CD14-positive monocyte (primary cell): ENCODE data around the gene KIRREL3. TPM values are rescaled to one million over a fixed set of nuclear protein-coding genes. Genes with fewer than 3 reads are reported as not detected.

ENCODE experiments used
- DNase-seq, 3 donors: peaks; one replicate each; pipeline ENCODE4 v3.0.0-alpha.2; 2011 to 2022
- H2AFZ ChIP-seq: 2 replicates; pipeline ENCODE4 v1.6.0; 2012; ENCODE audit warnings: mild to moderate bottlenecking, low read depth, low read length, inconsistent platforms; ENCODE audit not compliant: insufficient read depth, poor library complexity, severe bottlenecking
- H3K27ac ChIP-seq, 2 donors: 1 replicate in 1 of 2; 2 replicates in 1 of 2; pipeline ENCODE4 v1.5.1; 2012 to 2013; ENCODE audit warnings: low read length in 2 of 2, control low read depth in 1 of 2, inconsistent platforms in 1 of 2, low read depth in 1 of 2, mild to moderate bottlenecking in 1 of 2
- H3K27me3 ChIP-seq, 2 donors: one replicate each; pipeline versions ENCODE4 v1.6.0 to v1.6.1; 2011 to 2013; ENCODE audit warnings: low read length in 2 of 2; ENCODE audit not compliant: control insufficient read depth in 2 of 2, insufficient read depth in 2 of 2
- H3K36me3 ChIP-seq, 2 donors: replicated peaks in 1 of 2; 1 replicate in 1 of 2; 2 replicates in 1 of 2; pipeline versions ENCODE4 v1.5.1 to v1.6.1; 2012 to 2013; ENCODE audit warnings: low read length in 2 of 2, control low read depth in 1 of 2, inconsistent platforms in 1 of 2, mild to moderate bottlenecking in 1 of 2; ENCODE audit not compliant: insufficient read depth in 2 of 2, control insufficient read depth in 1 of 2
- H3K4me1 ChIP-seq, 2 donors: 1 replicate in 1 of 2; 2 replicates in 1 of 2; pipeline versions ENCODE4 v1.5.1 to v1.6.1; 2012 to 2013; ENCODE audit warnings: low read length in 2 of 2, control low read depth in 1 of 2, inconsistent platforms in 1 of 2, mild to moderate bottlenecking in 1 of 2, moderate library complexity in 1 of 2; ENCODE audit not compliant: insufficient read depth in 2 of 2, control insufficient read depth in 1 of 2
- H3K4me2 ChIP-seq: replicated peaks from 2 replicates; pipeline ENCODE3; 2012; ENCODE audit warnings: low read length, moderate library complexity, mild to moderate bottlenecking; ENCODE audit not compliant: poor library complexity, severe bottlenecking; ENCODE audit errors: extremely low read depth
- H3K4me3 ChIP-seq, 3 experiments: fragments of 200-600 bp in 1 of 3; sonication (generic) in 1 of 3; replicated peaks in 1 of 3; 1 replicate in 2 of 3; 2 replicates in 1 of 3; pipeline ENCODE4 v1.5.1; 2011 to 2013; ENCODE audit warnings: low read length in 3 of 3, mild to moderate bottlenecking in 3 of 3, control low read depth in 2 of 3, low read depth in 2 of 3, inconsistent platforms in 1 of 3, moderate library complexity in 1 of 3
- H3K79me2 ChIP-seq: 2 replicates; pipeline ENCODE4 v1.6.0; 2012; ENCODE audit warnings: mild to moderate bottlenecking, control low read depth, inconsistent platforms, low read length, moderate library complexity; ENCODE audit not compliant: insufficient read depth
- H3K9ac ChIP-seq: 2 replicates; pipeline ENCODE4 v1.6.0; 2017; ENCODE audit warnings: low read length, mild to moderate bottlenecking; ENCODE audit not compliant: insufficient read depth, poor library complexity, severe bottlenecking
- H3K9me3 ChIP-seq, 2 donors: replicated peaks in 1 of 2; 1 replicate in 1 of 2; 2 replicates in 1 of 2; pipeline versions ENCODE4 v1.5.1 to v1.6.1; 2012 to 2013; ENCODE audit warnings: low read length in 2 of 2, control low read depth in 1 of 2; ENCODE audit not compliant: control insufficient read depth in 1 of 2, insufficient read depth in 1 of 2
- H4K20me1 ChIP-seq: 2 replicates; pipeline ENCODE4 v1.6.0; 2012; ENCODE audit warnings: mild to moderate bottlenecking, low read length, control low read depth, moderate library complexity; ENCODE audit not compliant: insufficient read depth
- H3K27ac Mint-ChIP-seq, 7 donors: one replicate each; pipeline ENCODE4 v1.8.0; 2020; ENCODE audit warnings: mild to moderate bottlenecking in 7 of 7, mixed read lengths in 7 of 7, moderate library complexity in 6 of 7, inconsistent platforms in 2 of 7
- H3K27me3 Mint-ChIP-seq, 3 donors: one replicate each; pipeline ENCODE4 v1.8.0; 2021 to 2022; ENCODE audit warnings: low read depth in 3 of 3, mild to moderate bottlenecking in 3 of 3, mixed read lengths in 3 of 3, moderate library complexity in 3 of 3, inconsistent platforms in 1 of 3
- H3K36me3 Mint-ChIP-seq, 2 donors: one replicate each; pipeline ENCODE4 v1.8.0; 2020; ENCODE audit warnings: mixed read lengths in 2 of 2, inconsistent platforms in 1 of 2, mild to moderate bottlenecking in 1 of 2
- H3K4me1 Mint-ChIP-seq: one replicate; pipeline ENCODE4 v1.8.0; 2020; ENCODE audit warnings: mild to moderate bottlenecking, mixed read lengths
- H3K4me3 Mint-ChIP-seq, 2 donors: one replicate each; pipeline ENCODE4 v1.8.0; 2020; ENCODE audit warnings: mild to moderate bottlenecking in 2 of 2, mixed read lengths in 2 of 2, moderate library complexity in 1 of 2
- H3K9me3 Mint-ChIP-seq, 7 donors: one replicate each; pipeline ENCODE4 v1.8.0; 2020 to 2022; ENCODE audit warnings: mixed read lengths in 7 of 7, mild to moderate bottlenecking in 6 of 7, moderate library complexity in 6 of 7, inconsistent platforms in 2 of 7
- CTCF ChIP-seq: fragments of 200-600 bp; IDR thresholded peaks from one replicate; pipeline ENCODE4 v1.8.0; 2022; ENCODE audit warnings: antibody characterized with exemption, mild to moderate bottlenecking
- WGBS: methylation state at CpG from one replicate; pipeline ENCODE4 v1.1.5; 2013; ENCODE audit warnings: missing lambda C conversion rate; ENCODE audit not compliant: insufficient coverage; 5-methylcytosine and 5-hydroxymethylcytosine counted together
- intact Hi-C, 2 donors: fragments of 100-400 bp; cut with micrococcal nuclease; formaldehyde crosslinking; loops; one replicate each; pipeline versions ENCODE4 v1.15.0 to v1.15.1; 2023
- polyA plus RNA-seq, 3 donors: library from polyadenylated mRNA; depleted of rRNA in 1 of 3; unstranded in 2 of 3; stranded (reverse) in 1 of 3; fragments of 300-500 nt in 2 of 3; fragments of >200 nt in 1 of 3; fragmentation: Illumina TruSeq in 2 of 3; gene quantifications; 1 replicate in 2 of 3; 2 replicates in 1 of 3; pipeline ENCODE4 v1.2.3, GENCODE V29; 2012 to 2021

The KIRREL3 gene
- polyA plus RNA-seq, 3 donors, result not detected

GRCh38 chr11:126840975-126841374, 159.6 kb downstream of the KIRREL3 start:
- Mint-ChIP-seq H3K36me3 (no peaks in the 10 kb centered on the region), H3K4me3 (no peak overlapping the region), H3K9me3 (peaks cover 0 to 3% (median 0%) of the 10 kb centered on the region in 7 donors), H3K4me1 (no peaks in the 10 kb centered on the region), H3K27me3 (peaks cover 2 to 6% (median 4%) of the 10 kb centered on the region in 3 donors), H3K27ac (no peak overlapping the region)
- no peaks in the 10 kb centered on the region for H3K27me3 ChIP-seq
- H4K20me1 ChIP-seq, result no peaks in the 10 kb centered on the region
- intact Hi-C loops, result no loop called here
- no peak overlapping the region for H3K27ac ChIP-seq
- no peaks in the 10 kb centered on the region for H3K4me1 ChIP-seq
- no peak overlapping the region for H3K9ac ChIP-seq
- H3K4me3 ChIP-seq, result no peak overlapping the region
- H2AFZ ChIP-seq, result no peak overlapping the region
- no peaks in the 10 kb centered on the region for H3K79me2 ChIP-seq
- no peak for TF ChIP-seq CTCF
- H3K9me3 ChIP-seq, result no peaks in the 10 kb centered on the region
- H3K36me3 ChIP-seq, result no peaks in the 10 kb centered on the region
- WGBS, result 100% methylated on average over 1 of the region's 3 CpGs
- no peak for DNase-seq
- H3K4me2 ChIP-seq, result no peak overlapping the region

GRCh38 chr11:126840201-126840886, 160.2 kb downstream of the KIRREL3 start:
- no peaks in the 10 kb centered on the region for H3K27me3 ChIP-seq
- no peak overlapping the region for H3K9ac ChIP-seq
- Mint-ChIP-seq H3K36me3 (no peaks in the 10 kb centered on the region), H3K27me3 (peaks cover 2 to 6% (median 4%) of the 10 kb centered on the region in 3 donors), H3K27ac (no peak overlapping the region), H3K9me3 (peaks cover 0 to 6% (median 0%) of the 10 kb centered on the region in 7 donors), H3K4me3 (no peak overlapping the region), H3K4me1 (no peaks in the 10 kb centered on the region)
- H3K79me2 ChIP-seq, result no peaks in the 10 kb centered on the region
- H4K20me1 ChIP-seq, result no peaks in the 10 kb centered on the region
- H2AFZ ChIP-seq, result no peak overlapping the region
- H3K27ac ChIP-seq, result no peak overlapping the region
- intact Hi-C loops, result no loop called here
- no peak overlapping the region for H3K4me2 ChIP-seq
- no peak for TF ChIP-seq CTCF
- no peak for DNase-seq
- 100% methylated on average over 2 of the region's 7 CpGs for WGBS
- no peaks in the 10 kb centered on the region for H3K4me1 ChIP-seq
- no peak overlapping the region for H3K4me3 ChIP-seq
- H3K9me3 ChIP-seq, result no peaks in the 10 kb centered on the region
- no peaks in the 10 kb centered on the region for H3K36me3 ChIP-seq
